ENCODE measurements around the gene NECTIN2.
"Not testable (repeated sequence)": the region's sequence is repeated elsewhere in the genome, so short reads cannot be mapped to it uniquely, and the experiment has no call there.

Gene NECTIN2

DNA sequence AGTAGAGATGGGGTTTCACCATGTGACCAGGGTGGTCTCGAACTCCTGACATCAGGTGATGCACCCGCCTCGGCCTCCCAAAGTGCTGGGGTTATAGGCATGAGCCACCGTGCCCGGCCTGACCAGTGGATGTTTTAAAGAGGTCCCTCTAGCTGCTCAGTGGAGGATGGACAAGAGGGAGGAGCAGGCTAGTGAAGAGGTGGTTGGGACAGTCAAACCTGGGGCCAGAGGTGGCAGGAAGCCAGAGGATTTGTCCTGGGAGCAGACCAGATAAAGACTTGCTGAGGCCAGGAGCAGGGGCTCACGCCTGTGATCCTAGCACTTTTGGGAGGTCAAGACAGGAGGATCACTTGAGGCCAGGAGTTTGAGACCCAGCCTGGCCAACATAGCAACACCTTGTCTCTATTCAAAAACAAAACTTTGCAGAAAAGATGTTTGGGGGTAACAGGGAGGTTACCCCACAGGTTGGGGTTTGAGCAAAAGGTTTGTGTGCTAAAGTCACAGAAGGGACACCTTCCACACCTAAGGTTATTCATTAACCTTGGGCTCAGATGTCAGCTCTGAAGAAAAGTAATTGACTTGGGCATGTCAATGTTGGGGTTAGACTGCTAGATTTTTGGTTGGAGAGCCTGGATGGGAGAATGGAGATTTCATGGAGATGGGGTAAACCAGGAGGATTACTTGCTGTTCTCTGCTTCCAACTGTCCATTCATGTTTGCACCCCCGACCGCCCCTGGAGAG, 28.2 kb upstream of the NECTIN2 start:
- Histone ChIP-seq H3K9me3 (ENCODE audit: control insufficient read depth in 1 of 2, low read length in 2 of 2) (no peaks in the 10 kb centered on the region), H3K27me3 (ENCODE audit: control insufficient read depth in 1 of 2, insufficient read depth in 2 of 2, low read length in 2 of 2) (no peaks in the 10 kb centered on the region), H3K27ac (ENCODE audit: low read depth, low read length) (no peak overlapping the region), H3K4me1 (ENCODE audit: control insufficient read depth in 1 of 2, insufficient read depth in 2 of 2, low read length in 2 of 2) (peaks cover 9 to 10% of the 10 kb centered on the region in 2 donors), H3K4me3 (ENCODE audit: low read depth in 1 of 2, low read length in 2 of 2) (no peak overlapping the region), H3K9ac (ENCODE audit: low read depth in 1 of 2, low read length in 2 of 2) (no peak overlapping the region), H3K36me3 (ENCODE audit: control insufficient read depth in 1 of 2, insufficient read depth in 2 of 2, low read length in 2 of 2) (peaks cover 0 to 7% of the 10 kb centered on the region in 2 donors)

DNA sequence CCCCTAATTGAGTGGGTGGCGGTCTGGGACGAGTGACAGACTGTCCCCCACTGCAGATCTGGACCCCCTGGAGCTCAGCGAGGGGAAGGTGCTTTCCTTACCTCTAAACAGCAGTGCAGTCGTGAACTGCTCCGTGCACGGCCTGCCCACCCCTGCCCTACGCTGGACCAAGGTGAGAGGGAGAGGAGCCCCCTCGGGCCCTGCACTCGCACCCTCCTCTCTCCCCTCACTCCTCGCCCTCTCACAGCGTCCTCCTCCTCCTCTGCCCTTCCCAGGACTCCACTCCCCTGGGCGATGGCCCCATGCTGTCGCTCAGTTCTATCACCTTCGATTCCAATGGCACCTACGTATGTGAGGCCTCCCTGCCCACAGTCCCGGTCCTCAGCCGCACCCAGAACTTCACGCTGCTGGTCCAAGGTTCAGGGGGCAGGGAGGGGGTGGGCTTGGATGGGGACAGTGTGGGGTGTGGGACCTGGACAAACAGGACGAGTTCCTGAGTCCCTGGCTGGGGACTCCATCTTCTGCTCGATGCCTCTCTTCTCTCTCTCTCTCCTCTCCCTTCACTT, 27.5 kb upstream of the NECTIN2 start:
- Histone ChIP-seq H3K9me3 (ENCODE audit: control insufficient read depth in 1 of 2, low read length in 2 of 2) (no peaks in the 10 kb centered on the region), H3K27ac (ENCODE audit: low read depth, low read length) (no peak overlapping the region), H3K36me3 (ENCODE audit: control insufficient read depth in 1 of 2, insufficient read depth in 2 of 2, low read length in 2 of 2) (peaks cover 0 to 7% of the 10 kb centered on the region in 2 donors), H3K9ac (ENCODE audit: low read depth in 1 of 2, low read length in 2 of 2) (no peak overlapping the region), H3K4me1 (ENCODE audit: control insufficient read depth in 1 of 2, insufficient read depth in 2 of 2, low read length in 2 of 2) (peaks cover 9 to 10% of the 10 kb centered on the region in 2 donors), H3K4me3 (ENCODE audit: low read depth in 1 of 2, low read length in 2 of 2) (no peak overlapping the region), H3K27me3 (ENCODE audit: control insufficient read depth in 1 of 2, insufficient read depth in 2 of 2, low read length in 2 of 2) (no peaks in the 10 kb centered on the region)

DNA sequence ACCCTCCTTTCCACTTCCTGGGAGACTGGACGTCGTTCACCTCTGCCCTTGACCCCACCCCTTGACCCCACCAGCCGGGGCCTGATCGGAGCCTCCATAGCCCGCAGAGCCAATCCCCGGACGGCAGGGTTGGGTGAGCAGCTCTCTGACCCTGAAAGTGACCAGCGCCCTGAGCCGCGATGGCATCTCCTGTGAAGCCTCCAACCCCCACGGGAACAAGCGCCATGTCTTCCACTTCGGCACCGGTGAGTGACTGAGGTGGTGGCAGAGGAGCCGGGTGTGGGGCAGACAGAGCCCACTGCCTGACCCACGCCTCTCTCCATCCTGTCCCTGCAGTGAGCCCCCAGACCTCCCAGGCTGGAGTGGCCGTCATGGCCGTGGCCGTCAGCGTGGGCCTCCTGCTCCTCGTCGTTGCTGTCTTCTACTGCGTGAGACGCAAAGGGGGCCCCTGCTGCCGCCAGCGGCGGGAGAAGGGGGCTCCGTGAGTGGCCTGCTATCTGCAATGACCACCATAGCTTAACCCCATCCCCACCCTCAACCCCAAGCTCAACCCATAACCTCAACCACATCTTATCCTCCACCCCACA, 26.8 kb upstream of the NECTIN2 start:
- Histone ChIP-seq H3K9me3 (ENCODE audit: control insufficient read depth in 1 of 2, low read length in 2 of 2) (no peaks in the 10 kb centered on the region), H3K4me3 (ENCODE audit: low read depth in 1 of 2, low read length in 2 of 2) (no peak overlapping the region), H3K27me3 (ENCODE audit: control insufficient read depth in 1 of 2, insufficient read depth in 2 of 2, low read length in 2 of 2) (no peaks in the 10 kb centered on the region), H3K27ac (ENCODE audit: low read depth, low read length) (no peak overlapping the region), H3K36me3 (ENCODE audit: control insufficient read depth in 1 of 2, insufficient read depth in 2 of 2, low read length in 2 of 2) (peaks cover 0 to 4% of the 10 kb centered on the region in 2 donors), H3K9ac (ENCODE audit: low read depth in 1 of 2, low read length in 2 of 2) (no peak overlapping the region), H3K4me1 (ENCODE audit: control insufficient read depth in 1 of 2, insufficient read depth in 2 of 2, low read length in 2 of 2) (peaks cover 9 to 10% of the 10 kb centered on the region in 2 donors)

DNA sequence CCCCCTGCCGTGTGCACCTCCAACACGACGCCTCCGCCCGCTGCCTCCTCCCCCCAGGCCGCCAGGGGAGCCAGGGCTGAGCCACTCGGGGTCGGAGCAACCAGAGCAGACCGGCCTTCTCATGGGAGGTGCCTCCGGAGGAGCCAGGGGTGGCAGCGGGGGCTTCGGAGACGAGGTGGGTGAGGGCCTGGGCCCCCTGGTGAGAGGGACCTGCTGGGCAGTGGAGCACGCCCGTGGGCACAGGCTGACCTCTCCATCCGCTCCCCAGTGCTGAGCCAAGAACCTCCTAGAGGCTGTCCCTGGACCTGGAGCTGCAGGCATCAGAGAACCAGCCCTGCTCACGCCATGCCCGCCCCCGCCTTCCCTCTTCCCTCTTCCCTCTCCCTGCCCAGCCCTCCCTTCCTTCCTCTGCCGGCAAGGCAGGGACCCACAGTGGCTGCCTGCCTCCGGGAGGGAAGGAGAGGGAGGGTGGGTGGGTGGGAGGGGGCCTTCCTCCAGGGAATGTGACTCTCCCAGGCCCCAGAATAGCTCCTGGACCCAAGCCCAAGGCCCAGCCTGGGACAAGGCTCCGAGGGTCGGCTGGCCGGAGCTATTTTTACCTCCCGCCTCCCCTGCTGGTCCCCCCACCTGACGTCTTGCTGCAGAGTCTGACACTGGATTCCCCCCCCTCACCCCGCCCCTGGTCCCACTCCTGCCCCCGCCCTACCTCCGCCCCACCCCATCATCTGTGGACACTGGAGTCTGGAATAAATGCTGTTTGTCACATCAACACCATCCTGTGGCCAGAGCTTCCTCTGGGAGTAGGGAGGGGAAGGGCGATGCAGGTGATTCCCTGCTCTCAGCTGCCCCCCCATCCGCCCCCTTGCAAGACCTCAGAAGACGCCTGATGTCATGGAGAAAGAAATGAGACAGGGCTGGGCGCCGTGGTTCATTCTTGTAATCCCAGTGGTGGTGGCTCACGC, 25.2 kb upstream of the NECTIN2 start:
- Histone ChIP-seq H3K9me3 (ENCODE audit: control insufficient read depth in 1 of 2, low read length in 2 of 2) (no peaks in the 10 kb centered on the region), H3K27me3 (ENCODE audit: control insufficient read depth in 1 of 2, insufficient read depth in 2 of 2, low read length in 2 of 2) (no peaks in the 10 kb centered on the region), H3K9ac (ENCODE audit: low read depth in 1 of 2, low read length in 2 of 2) (no peak overlapping the region), H3K36me3 (ENCODE audit: control insufficient read depth in 1 of 2, insufficient read depth in 2 of 2, low read length in 2 of 2) (no peaks in the 10 kb centered on the region), H3K4me1 (ENCODE audit: control insufficient read depth in 1 of 2, insufficient read depth in 2 of 2, low read length in 2 of 2) (peaks cover 9 to 10% of the 10 kb centered on the region in 2 donors), H3K4me3 (ENCODE audit: low read depth in 1 of 2, low read length in 2 of 2) (no peak overlapping the region), H3K27ac (ENCODE audit: low read depth, low read length) (no peak overlapping the region)

DNA sequence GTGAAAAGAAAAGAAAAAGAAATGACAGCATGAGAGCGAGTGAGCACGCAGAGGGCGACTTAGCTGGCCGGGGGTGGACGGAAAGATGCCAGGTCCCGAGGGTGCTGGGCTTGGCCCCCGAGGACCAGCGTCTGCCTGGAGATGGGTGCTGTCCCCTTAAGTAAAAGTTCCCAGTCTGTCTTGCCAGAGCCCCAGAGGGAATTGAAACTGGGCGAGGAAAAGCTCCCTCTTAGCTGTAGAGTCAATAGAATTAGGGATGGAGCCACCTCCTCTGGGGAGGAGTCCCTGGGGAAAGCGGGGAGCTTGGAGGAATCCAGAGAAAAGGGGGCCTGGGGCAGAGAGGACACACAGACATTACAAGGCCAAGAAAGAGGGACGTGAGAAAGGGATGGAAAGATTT, 23.9 kb upstream of the NECTIN2 start:
- no peaks in the 10 kb centered on the region for H3K9me3 ChIP-seq (ENCODE audit: control insufficient read depth in 1 of 2, low read length in 2 of 2)
- H3K4me3 ChIP-seq (ENCODE audit: low read depth in 1 of 2, low read length in 2 of 2), result no peak overlapping the region
- H3K4me1 ChIP-seq (ENCODE audit: control insufficient read depth in 1 of 2, insufficient read depth in 2 of 2, low read length in 2 of 2), result peaks cover 9 to 10% of the 10 kb centered on the region in 2 donors
- no peaks in the 10 kb centered on the region for H3K36me3 ChIP-seq (ENCODE audit: control insufficient read depth in 1 of 2, insufficient read depth in 2 of 2, low read length in 2 of 2)
- no peak overlapping the region for H3K9ac ChIP-seq (ENCODE audit: low read depth in 1 of 2, low read length in 2 of 2)
- no peaks in the 10 kb centered on the region for H3K27me3 ChIP-seq (ENCODE audit: control insufficient read depth in 1 of 2, insufficient read depth in 2 of 2, low read length in 2 of 2)
- no peak overlapping the region for H3K27ac ChIP-seq (ENCODE audit: low read depth, low read length)

DNA sequence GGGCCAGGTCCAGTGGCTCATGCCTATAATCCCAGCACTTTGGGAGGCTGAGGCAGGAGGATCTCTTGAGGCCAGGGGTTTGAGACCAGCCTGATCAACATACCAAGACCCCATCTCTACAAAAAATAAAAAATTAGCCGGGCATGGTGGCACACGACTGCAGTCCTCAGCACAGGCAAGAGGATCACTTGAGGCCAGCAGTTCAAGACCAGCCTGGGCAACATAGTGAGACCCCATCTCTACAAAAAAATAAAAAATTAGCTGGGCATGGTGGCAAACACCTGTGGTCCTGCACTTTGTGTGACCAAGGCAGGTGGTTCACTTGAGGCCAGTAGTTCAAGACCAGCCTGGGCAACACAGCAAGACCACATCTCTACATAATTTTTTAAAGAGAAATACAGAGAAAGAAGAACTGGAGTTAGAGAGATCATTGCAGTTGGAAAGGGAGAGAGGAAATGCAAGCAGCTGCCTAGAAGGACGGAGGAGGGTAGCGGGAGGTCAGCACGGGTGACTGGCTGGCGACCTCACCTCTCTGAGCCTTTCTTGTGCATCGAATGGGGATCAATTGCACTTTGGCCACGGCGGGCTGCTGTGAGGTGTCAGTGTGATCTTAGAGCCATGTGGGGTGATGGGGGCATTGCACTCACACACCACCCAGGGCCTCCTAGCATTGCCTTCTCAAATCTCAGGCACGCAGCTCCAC, 23.3 kb upstream of the NECTIN2 start:
- Histone ChIP-seq H3K9ac (ENCODE audit: low read depth in 1 of 2, low read length in 2 of 2) (no peak overlapping the region), H3K27me3 (ENCODE audit: control insufficient read depth in 1 of 2, insufficient read depth in 2 of 2, low read length in 2 of 2) (no peaks in the 10 kb centered on the region), H3K27ac (ENCODE audit: low read depth, low read length) (no peak overlapping the region), H3K4me1 (ENCODE audit: control insufficient read depth in 1 of 2, insufficient read depth in 2 of 2, low read length in 2 of 2) (peaks cover 8 to 9% of the 10 kb centered on the region in 2 donors), H3K36me3 (ENCODE audit: control insufficient read depth in 1 of 2, insufficient read depth in 2 of 2, low read length in 2 of 2) (no peaks in the 10 kb centered on the region), H3K4me3 (ENCODE audit: low read depth in 1 of 2, low read length in 2 of 2) (no peak overlapping the region), H3K9me3 (ENCODE audit: control insufficient read depth in 1 of 2, low read length in 2 of 2) (no peaks in the 10 kb centered on the region)

DNA sequence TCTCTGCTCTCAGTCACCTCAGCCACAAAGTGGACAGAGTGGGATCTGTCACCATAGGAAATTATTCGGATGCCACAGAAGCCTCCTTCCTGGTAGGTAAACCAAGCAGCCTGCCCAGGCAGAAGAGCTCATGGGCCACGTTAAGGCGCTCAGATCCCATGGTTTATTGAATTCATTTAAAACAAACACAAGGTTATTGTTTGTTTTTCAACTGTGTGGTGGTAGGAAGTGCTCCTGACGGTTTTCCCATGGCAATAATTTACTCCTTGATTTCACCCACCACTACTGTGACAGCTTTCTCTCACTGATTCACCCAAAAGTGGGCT, 22.8 kb upstream of the NECTIN2 start:
- no peaks in the 10 kb centered on the region for H3K36me3 ChIP-seq (ENCODE audit: control insufficient read depth in 1 of 2, insufficient read depth in 2 of 2, low read length in 2 of 2)
- no peak overlapping the region for H3K27ac ChIP-seq (ENCODE audit: low read depth, low read length)
- H3K9ac ChIP-seq (ENCODE audit: low read depth in 1 of 2, low read length in 2 of 2), result no peak overlapping the region
- H3K9me3 ChIP-seq (ENCODE audit: control insufficient read depth in 1 of 2, low read length in 2 of 2), result no peaks in the 10 kb centered on the region
- H3K27me3 ChIP-seq (ENCODE audit: control insufficient read depth in 1 of 2, insufficient read depth in 2 of 2, low read length in 2 of 2), result no peaks in the 10 kb centered on the region
- no peak overlapping the region for H3K4me3 ChIP-seq (ENCODE audit: low read depth in 1 of 2, low read length in 2 of 2)
- peaks cover 3 to 4% of the 10 kb centered on the region in 2 donors for H3K4me1 ChIP-seq (ENCODE audit: control insufficient read depth in 1 of 2, insufficient read depth in 2 of 2, low read length in 2 of 2)

DNA sequence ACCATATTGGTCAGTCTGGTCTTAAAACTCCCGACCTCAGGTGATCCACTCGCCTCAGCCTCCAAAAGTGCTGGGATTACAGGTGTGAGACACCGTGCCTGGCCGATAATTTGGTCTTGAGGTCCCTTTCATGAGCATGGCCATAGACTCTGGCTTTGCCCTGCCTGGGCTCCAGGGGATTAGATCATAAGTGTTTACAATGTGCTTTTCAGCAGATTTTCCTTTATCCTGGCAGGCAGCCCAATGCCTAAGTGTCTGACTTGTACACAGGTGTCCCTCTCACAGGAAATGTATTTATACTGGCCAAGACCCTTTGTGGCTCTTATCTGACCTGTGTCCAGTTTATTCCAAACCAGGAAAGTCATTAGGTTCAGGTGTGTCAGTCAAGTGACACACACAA, 21.3 kb upstream of the NECTIN2 start:
- no peak overlapping the region for H3K4me3 ChIP-seq (ENCODE audit: low read depth in 1 of 2, low read length in 2 of 2)
- H3K9ac ChIP-seq (ENCODE audit: low read depth in 1 of 2, low read length in 2 of 2), result no peak overlapping the region
- no peaks in the 10 kb centered on the region for H3K36me3 ChIP-seq (ENCODE audit: control insufficient read depth in 1 of 2, insufficient read depth in 2 of 2, low read length in 2 of 2)
- no peaks in the 10 kb centered on the region for H3K4me1 ChIP-seq (ENCODE audit: control insufficient read depth in 1 of 2, insufficient read depth in 2 of 2, low read length in 2 of 2)
- H3K9me3 ChIP-seq (ENCODE audit: control insufficient read depth in 1 of 2, low read length in 2 of 2), result no peaks in the 10 kb centered on the region
- no peak overlapping the region for H3K27ac ChIP-seq (ENCODE audit: low read depth, low read length)
- no peaks in the 10 kb centered on the region for H3K27me3 ChIP-seq (ENCODE audit: control insufficient read depth in 1 of 2, insufficient read depth in 2 of 2, low read length in 2 of 2)

DNA sequence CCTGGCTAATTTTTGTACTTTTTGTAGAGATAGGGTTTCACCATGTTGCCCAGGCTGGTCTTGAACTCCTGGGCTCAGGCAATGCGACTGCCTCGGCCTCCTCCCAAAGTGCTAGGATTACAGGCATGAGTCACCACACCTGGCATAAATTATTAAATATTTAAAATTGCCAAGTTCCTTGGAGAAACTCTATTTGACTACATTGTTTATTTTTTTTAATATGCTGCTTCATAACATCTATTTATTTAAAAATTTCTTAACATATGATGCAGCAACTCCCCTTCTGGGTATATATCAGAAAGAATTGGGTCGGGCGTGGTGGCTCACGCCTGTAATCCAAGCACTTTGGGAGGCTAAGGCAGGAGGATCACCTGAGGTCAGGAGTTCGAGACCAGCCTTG, 13.2 kb upstream of the NECTIN2 start:
- not testable (repeated sequence) for H3K4me3 ChIP-seq (ENCODE audit: low read depth in 1 of 2, low read length in 2 of 2); H3K27ac ChIP-seq (ENCODE audit: low read depth, low read length); H3K36me3 ChIP-seq (ENCODE audit: control insufficient read depth in 1 of 2, insufficient read depth in 2 of 2, low read length in 2 of 2); H3K9me3 ChIP-seq (ENCODE audit: control insufficient read depth in 1 of 2, low read length in 2 of 2); H3K27me3 ChIP-seq (ENCODE audit: control insufficient read depth in 1 of 2, insufficient read depth in 2 of 2, low read length in 2 of 2); H3K4me1 ChIP-seq (ENCODE audit: control insufficient read depth in 1 of 2, insufficient read depth in 2 of 2, low read length in 2 of 2); H3K9ac ChIP-seq (ENCODE audit: low read depth in 1 of 2, low read length in 2 of 2)
